K562 (cell line): ENCODE measurements around the gene SPIC. TPM values are rescaled to one million over a fixed set of nuclear protein-coding genes. Genes with fewer than 3 reads are reported as not detected.

Source experiments
- ATAC-seq: fragments of 200-7000 bp; cut with Tn5 transposase; 3 replicates; pipeline ENCODE4 v1.9.1; 2020; ENCODE audit warnings: moderate library complexity
- BruUV-seq: library from RNA; stranded (reverse); fragments of 400-500 nt; replicated peaks from 2 replicates; lab custom pipeline; 2021; lab: Mats Ljungman, UMichigan
- CTCF ChIA-PET: fragments of 300-600 bp; formaldehyde crosslinking; extraction: SDS; loops from one replicate; lab custom pipeline; 2021; ENCODE audit warnings: low intra/inter-chr PET ratio; lab: Yijun Ruan, JAX
- POLR2A ChIA-PET: fragments of 300-600, 350-650 bp; sonication (Branson Sonifier 250); formaldehyde crosslinking; extraction: SDS; loops from one replicate; lab custom pipeline; 2021; ENCODE audit warnings: antibody characterized with exemption, inconsistent platforms; lab: Yijun Ruan, JAX
- DNase-seq, 4 experiments: peaks; one replicate each; pipeline versions ENCODE4 v3.0.0 to v3.0.0-alpha.2; 2011 to 2018; ENCODE audit warnings: low spot score in 3 of 4, mixed read lengths in 3 of 4; ENCODE audit errors: extremely low read depth in 1 of 4
- FAIRE-seq: peaks from 2 replicates; lab custom pipeline; 2011; peaks lifted over from hg19 to GRCh38; lab: Jason Lieb, UNC
- H2AFZ ChIP-seq: 2 replicates; pipeline ENCODE4 v1.6.0; 2011; ENCODE audit warnings: low read depth, low read length, control low read depth, inconsistent platforms
- H3K27ac ChIP-seq: fragments of 200-600 bp; 3 replicates; pipeline ENCODE4 v1.8.0; 2011; ENCODE audit warnings: low read depth, mild to moderate bottlenecking, control low read depth, inconsistent platforms, low read length, moderate library complexity, mixed read lengths; ENCODE audit errors: extremely low read depth
- H3K27me3 ChIP-seq, 2 experiments: fragments of 300-600 bp in 1 of 2; 2 replicates in 1 of 2; 3 replicates in 1 of 2; pipeline versions ENCODE4 v1.6.0 to v1.8.0; 2011; ENCODE audit warnings: inconsistent platforms in 2 of 2, low read length in 2 of 2, mild to moderate bottlenecking in 1 of 2, mixed read lengths in 1 of 2, moderate library complexity in 1 of 2; ENCODE audit not compliant: control insufficient read depth in 2 of 2, insufficient read depth in 2 of 2
- H3K36me3 ChIP-seq: fragments of 300-600 bp; 3 replicates; pipeline ENCODE4 v1.8.0; 2011; ENCODE audit warnings: mild to moderate bottlenecking, low read length, inconsistent platforms; ENCODE audit not compliant: control insufficient read depth, insufficient read depth
- H3K4me1 ChIP-seq, 2 experiments: fragments of 200-600 bp in 1 of 2; replicated peaks in 1 of 2; 2 replicates in 1 of 2; 3 replicates in 1 of 2; pipeline versions ENCODE4 v1.5.1 to v1.8.0; 2011; ENCODE audit warnings: inconsistent platforms in 2 of 2, low read length in 2 of 2, mild to moderate bottlenecking in 1 of 2, mixed read lengths in 1 of 2, moderate library complexity in 1 of 2; ENCODE audit not compliant: control insufficient read depth in 2 of 2, insufficient read depth in 2 of 2
- H3K4me2 ChIP-seq: 2 replicates; pipeline ENCODE4 v1.6.1; 2011; ENCODE audit warnings: low read length, control low read depth, inconsistent platforms, mixed read lengths; ENCODE audit not compliant: insufficient read depth
- H3K4me3 ChIP-seq: fragments of 200-600 bp; sonication (generic), shearing (Covaris generic); 2 replicates; pipeline ENCODE4 v1.5.1; 2016; ENCODE audit warnings: control low read depth, inconsistent platforms
- H3K79me2 ChIP-seq: fragments of 200-600 bp; 3 replicates; pipeline ENCODE4 v1.8.0; 2011; ENCODE audit warnings: low read length, inconsistent platforms; ENCODE audit not compliant: control insufficient read depth, insufficient read depth
- H3K9ac ChIP-seq, 2 experiments: 2 replicates each; pipeline versions ENCODE4 v1.6.0 to v1.6.1; 2011; ENCODE audit warnings: low read depth in 2 of 2, low read length in 2 of 2, control low read depth in 1 of 2, inconsistent platforms in 1 of 2, mild to moderate bottlenecking in 1 of 2, mixed read lengths in 1 of 2; ENCODE audit not compliant: insufficient read depth in 1 of 2
- H3K9me1 ChIP-seq: one replicate; pipeline ENCODE4 v1.6.0; 2011; ENCODE audit warnings: inconsistent platforms, mild to moderate bottlenecking, low read length, moderate library complexity; ENCODE audit not compliant: control insufficient read depth, insufficient read depth
- H3K9me3 ChIP-seq: replicated peaks from 2 replicates; pipeline ENCODE4 v1.5.1; 2011; ENCODE audit warnings: low read depth, low read length, inconsistent platforms; ENCODE audit not compliant: control insufficient read depth, insufficient read depth
- H4K20me1 ChIP-seq: replicated peaks from 2 replicates; pipeline ENCODE4 v1.6.1; 2011; ENCODE audit warnings: low read length, inconsistent platforms, mixed read lengths; ENCODE audit not compliant: control insufficient read depth, insufficient read depth
- ARHGAP35 ChIP-seq: fragments of 450-650 bp; IDR thresholded peaks from 2 replicates; pipeline ENCODE4 v1.6.1; 2018; ENCODE audit not compliant: partially characterized antibody
- ATF3 ChIP-seq, 2 experiments: fragments of 450-650 bp in 1 of 2; sonication (generic) in 1 of 2; formaldehyde crosslinking in 1 of 2; IDR thresholded peaks in 1 of 2; conservative IDR thresholded peaks in 1 of 2; 2 replicates each; pipeline versions ENCODE4 v1.6.1 to v1.8.1; 2016 to 2023; ENCODE audit warnings: mild to moderate bottlenecking in 2 of 2, moderate library complexity in 2 of 2, inconsistent platforms in 1 of 2, missing genetic modification reagents in 1 of 2
- CBFB ChIP-seq: sonication (generic); formaldehyde crosslinking; IDR thresholded peaks from 2 replicates; pipeline ENCODE4 v1.4.0; 2020; ENCODE audit warnings: mild to moderate bottlenecking, missing genetic modification reagents
- CEBPB ChIP-seq: fragments of 450-650 bp; IDR thresholded peaks from 2 replicates; pipeline ENCODE4 v1.6.1; 2016; ENCODE audit warnings: missing genetic modification characterization, missing compliant biosample characterization
- CEBPG ChIP-seq, 3 experiments: fragments of 200-800 bp in 1 of 3; sonication (Bioruptor generic) in 1 of 3; sonication (generic) in 1 of 3; formaldehyde crosslinking in 1 of 3; IDR thresholded peaks in 2 of 3; conservative IDR thresholded peaks in 1 of 3; 2 replicates each; pipeline versions ENCODE4 v1.6.1 to v1.8.0; 2016 to 2022; ENCODE audit warnings: missing compliant biosample characterization in 2 of 3, missing genetic modification characterization in 2 of 3, mild to moderate bottlenecking in 1 of 3, missing genetic modification reagents in 1 of 3
- CHD2 ChIP-seq: IDR thresholded peaks from 2 replicates; pipeline ENCODE4 v1.6.1; 2011; ENCODE audit warnings: low read depth, low read length
- CREB3 ChIP-seq: fragments of 450-650 bp; conservative IDR thresholded peaks from 2 replicates; pipeline ENCODE4 v1.6.1; 2016; ENCODE audit warnings: missing genetic modification characterization, low read depth, mild to moderate bottlenecking, missing compliant biosample characterization, moderate library complexity
- MAX ChIP-seq: sonication (generic); formaldehyde crosslinking; IDR thresholded peaks from 2 replicates; pipeline ENCODE4 v1.9.0; 2022; ENCODE audit warnings: mild to moderate bottlenecking, missing genetic modification reagents
- MEIS2 ChIP-seq: fragments of 450-650 bp; IDR thresholded peaks from 2 replicates; pipeline ENCODE4 v1.6.1; 2014; ENCODE audit warnings: mild to moderate bottlenecking; ENCODE audit not compliant: partially characterized antibody
- MYC ChIP-seq, 2 experiments: fragments of 250-450 bp in 1 of 2; sonication (Bioruptor Pico) in 1 of 2; IDR thresholded peaks; 2 replicates each; pipeline versions ENCODE4 v1.5.1 to v1.6.1; 2012 to 2021; ENCODE audit warnings: low read depth in 2 of 2, borderline replicate concordance in 1 of 2, improper control_type of control experiment in 1 of 2, low read length in 1 of 2, mild to moderate bottlenecking in 1 of 2, moderate library complexity in 1 of 2
- PTBP1 ChIP-seq: fragments of 200-400 bp; formaldehyde crosslinking; IDR thresholded peaks from 2 replicates; pipeline ENCODE4 v1.6.1; 2017; ENCODE audit warnings: low read depth, low read length
- RFX1 ChIP-seq: fragments of 450-650 bp; IDR thresholded peaks from 2 replicates; pipeline ENCODE4 v1.6.1; 2016; ENCODE audit warnings: mild to moderate bottlenecking, moderate library complexity
- SRF ChIP-seq, 2 experiments: fragments of 250-450, 450-650 bp in 1 of 2; sonication (Bioruptor Pico) in 1 of 2; sonication (generic) in 1 of 2; formaldehyde crosslinking; IDR thresholded peaks; 2 replicates each; pipeline versions ENCODE4 v1.5.0 to v1.5.1; 2020 to 2022; ENCODE audit warnings: mild to moderate bottlenecking in 1 of 2, missing genetic modification reagents in 1 of 2
- TRIM28 ChIP-seq: fragments of 450-650 bp; IDR thresholded peaks from 2 replicates; pipeline ENCODE4 v1.6.1; 2017
- ZBTB34 ChIP-seq: fragments of 250-450 bp; sonication (Bioruptor Pico); IDR thresholded peaks from 2 replicates; pipeline ENCODE4 v1.8.0; 2021; ENCODE audit warnings: mild to moderate bottlenecking, moderate library complexity
- ZNF707 ChIP-seq: fragments of 250-450 bp; sonication (Bioruptor Pico); conservative IDR thresholded peaks from 2 replicates; pipeline ENCODE4 v1.8.0; 2022; ENCODE audit warnings: inconsistent platforms, mild to moderate bottlenecking, moderate library complexity
- WGBS: fragments of 100-300 bp; shearing (Covaris generic); methylation state at CpG from one replicate; pipeline ENCODE4 v1.1.6; 2016; ENCODE audit warnings: low coverage, mixed read lengths; ENCODE audit not compliant: insufficient coverage; ENCODE audit errors: missing lambda C conversion rate; 5-methylcytosine and 5-hydroxymethylcytosine counted together
- in situ Hi-C: fragments of 300-500 bp; cut with MboI; formaldehyde crosslinking; loops from 4 replicates; pipeline ENCODE4 v1.15.0; 2018; ENCODE audit warnings: inconsistent platforms, mixed read lengths
- intact Hi-C: fragments of 100-400 bp; cut with micrococcal nuclease; formaldehyde crosslinking; loops from 2 replicates; pipeline ENCODE4 v1.14.2; 2022
- polyA plus RNA-seq, 8 experiments: library from polyadenylated mRNA; depleted of rRNA in 4 of 8; stranded (reverse) in 5 of 8; unstranded in 3 of 8; fragments of >200 nt; fragmentation: Nextera tagmentation in 2 of 8; fragmentation: Illumina TruSeq in 1 of 8; extraction: Ambion mirVana in 2 of 8; extraction: Trizol in 1 of 8; gene quantifications; 2 replicates each; pipeline versions ENCODE4 v1.2.1 to v1.2.3, GENCODE V29; 2011 to 2014; ENCODE audit warnings: inconsistent platforms in 1 of 8, missing spikeins in 1 of 8
- total RNA-seq, 7 experiments: library from RNA; depleted of rRNA in 6 of 7; stranded (reverse); fragments of >200 nt in 6 of 7; fragmentation: Illumina TruSeq in 2 of 7; extraction: Trizol in 2 of 7; gene quantifications; 2 replicates each; pipeline versions ENCODE4 v1.2.1 to v1.2.3, GENCODE V29; 2011 to 2021; ENCODE audit warnings: low replicate concordance in 1 of 7

Gene SPIC
- total and polyA plus RNA-seq, 9 of the 15 experiments (the other 6 are each of a cell fraction or from before 2014, with no cell fraction given) = not detected

GRCh38 chr12:101521136-101521535, 46.0 kb downstream of the SPIC start:
- DNase-seq (no peak), ATAC-seq (no peak; the same call in 2 of the 3 replicates), FAIRE-seq (no peak)
- ChIA-PET CTCF (no interaction called here), POLR2A (no interaction called here)
- no peaks in the 10 kb centered on the region for H3K9me1 ChIP-seq
- no peak overlapping the region for H3K27ac ChIP-seq
- no peaks in the 10 kb centered on the region for H3K36me3 ChIP-seq
- peaks cover 5 to 6% of the 10 kb centered on the region in 2 experiments; a peak in 3 of 5 replicates for H3K27me3 ChIP-seq
- no peaks in the 10 kb centered on the region for H3K79me2 ChIP-seq
- no peak overlapping the region for H3K4me2 ChIP-seq
- no peak overlapping the region for H3K4me3 ChIP-seq
- TF ChIP-seq ZNF707 (CRISPR knock-in tag) = no peak
- TF ChIP-seq MEIS2 = no peak
- TF ChIP-seq PTBP1 = no peak
- TF ChIP-seq ZBTB34 (CRISPR knock-in tag) = no peak
- TF ChIP-seq ARHGAP35 = no peak
- TF ChIP-seq ATF3 (IDR thresholded peaks at IDR 0.05) = peak; percentile 66
- TF ChIP-seq ATF3 (CRISPR knock-in tag; conservative IDR thresholded peaks at IDR 0.05) = no peak
- TF ChIP-seq CHD2 = 0 out of 2 replicates have a peak, but pooled peaks have one; percentile 30
- TF ChIP-seq CBFB (CRISPR knock-in tag) = no peak
- TF ChIP-seq MAX (CRISPR knock-in tag) = no peak
- TF ChIP-seq TRIM28 = no peak
- no peak for TF ChIP-seq SRF (CRISPR knock-in tag; IDR thresholded peaks at IDR 0.05)
- 0 out of 2 replicates have a peak, but pooled peaks have one; percentile 21 for TF ChIP-seq MYC (IDR thresholded peaks at IDR 0.05; ENCODE audit: low read depth, low read length)
- no peak for TF ChIP-seq MYC (CRISPR knock-in tag; IDR thresholded peaks at IDR 0.05; ENCODE audit: borderline replicate concordance, low read depth)
- TF ChIP-seq CEBPB (tag) = 0 out of 2 replicates have a peak, but pooled peaks have one; percentile 14
- TF ChIP-seq RFX1 = no peak
- no peak for TF ChIP-seq CREB3 (tag)
- TF ChIP-seq CEBPG (CRISPR knock-in tag; IDR thresholded peaks at IDR 0.05) = no peak
- peak in 1 of 2 experiments; percentile 51; a peak in 2 of 4 replicates for TF ChIP-seq CEBPG (tag; conservative IDR thresholded peaks at IDR 0.05 in 1 of 2, IDR thresholded peaks at IDR 0.05 in 1 of 2)
- H3K9me3 ChIP-seq = no peaks in the 10 kb centered on the region
- no TSS peak for BruUV-seq
- H3K4me1 ChIP-seq = no peaks in the 10 kb centered on the region
- no peaks in the 10 kb centered on the region for H4K20me1 ChIP-seq
- in situ Hi-C loops (no loop called here), intact Hi-C loops (no loop called here)
- no peak overlapping the region for H2AFZ ChIP-seq
- WGBS = 0% methylated on average over 1 of the region's 1 CpG
- H3K9ac ChIP-seq = no peak overlapping the region
